H9 (cell line): Measurements from ENCODE around the gene CCDC102B. TPM values are rescaled to one million over a fixed set of nuclear protein-coding genes. Genes with fewer than 3 reads are reported as not detected.

Source experiments
- DNase-seq: peaks from one replicate; pipeline ENCODE4 v3.0.0-alpha.2; 2017
- H2AFZ ChIP-seq: one replicate; pipeline ENCODE4 v1.6.1; 2013; ENCODE audit warnings: mild to moderate bottlenecking, low read length, control low read depth, moderate library complexity
- H2AK5ac ChIP-seq: 2 replicates; pipeline ENCODE4 v1.6.1; 2013; ENCODE audit warnings: low read length, control low read depth, mixed read lengths; ENCODE audit not compliant: insufficient read length
- H2BK120ac ChIP-seq: one replicate; pipeline ENCODE4 v1.6.1; 2013; ENCODE audit warnings: low read depth, mild to moderate bottlenecking, low read length, control low read depth, inconsistent platforms; ENCODE audit not compliant: poor library complexity, severe bottlenecking
- H2BK12ac ChIP-seq: 2 replicates; pipeline ENCODE4 v1.6.1; 2013; ENCODE audit warnings: low read length, control low read depth, mixed read lengths, low read depth; ENCODE audit not compliant: insufficient read length
- H2BK15ac ChIP-seq: 2 replicates; pipeline ENCODE4 v1.6.1; 2013; ENCODE audit warnings: low read depth, low read length, control low read depth
- H2BK20ac ChIP-seq: one replicate; pipeline ENCODE4 v1.6.1; 2013; ENCODE audit warnings: low read depth, mild to moderate bottlenecking, low read length, control low read depth, inconsistent platforms; ENCODE audit not compliant: poor library complexity, severe bottlenecking
- H2BK5ac ChIP-seq: 2 replicates; pipeline ENCODE4 v1.6.1; 2013; ENCODE audit warnings: low read length, control low read depth, mixed read lengths; ENCODE audit not compliant: insufficient read length
- H3K14ac ChIP-seq: 2 replicates; pipeline ENCODE4 v1.6.1; 2013; ENCODE audit warnings: low read length, control low read depth; ENCODE audit not compliant: insufficient read depth
- H3K18ac ChIP-seq: 2 replicates; pipeline ENCODE4 v1.6.1; 2013; ENCODE audit warnings: low read depth, mild to moderate bottlenecking, mixed read lengths, low read length, control low read depth; ENCODE audit not compliant: insufficient read length
- H3K23ac ChIP-seq: 2 replicates; pipeline ENCODE4 v1.6.1; 2013; ENCODE audit warnings: low read length, control low read depth, mixed read lengths, low read depth; ENCODE audit not compliant: insufficient read length
- H3K23me2 ChIP-seq: 2 replicates; pipeline ENCODE4 v1.6.1; 2013; ENCODE audit warnings: low read depth, mild to moderate bottlenecking, mixed read lengths, low read length, control low read depth; ENCODE audit not compliant: insufficient read length, poor library complexity, severe bottlenecking
- H3K27ac ChIP-seq: 2 replicates; pipeline ENCODE4 v1.5.1; 2013; ENCODE audit warnings: low read length, control low read depth, mixed read lengths, low read depth; ENCODE audit not compliant: insufficient read length
- H3K27me3 ChIP-seq: 2 replicates; pipeline ENCODE4 v1.6.1; 2013; ENCODE audit warnings: low read length, control low read depth, inconsistent platforms; ENCODE audit not compliant: insufficient read depth
- H3K4ac ChIP-seq: 2 replicates; pipeline ENCODE4 v1.6.1; 2013; ENCODE audit warnings: low read depth, mild to moderate bottlenecking, control low read depth, inconsistent platforms, low read length, moderate library complexity
- H3K4me1 ChIP-seq: 2 replicates; pipeline ENCODE4 v1.6.1; 2013; ENCODE audit warnings: low read length, control low read depth, inconsistent platforms; ENCODE audit not compliant: insufficient read depth
- H3K4me2 ChIP-seq: 2 replicates; pipeline ENCODE4 v1.6.1; 2013; ENCODE audit warnings: low read length, control low read depth, mixed read lengths; ENCODE audit not compliant: insufficient read length, insufficient read depth
- H3K56ac ChIP-seq: 2 replicates; pipeline ENCODE4 v1.6.1; 2013; ENCODE audit warnings: low read depth, mild to moderate bottlenecking, mixed read lengths, low read length, control low read depth; ENCODE audit not compliant: insufficient read length
- H3K79me1 ChIP-seq: 2 replicates; pipeline ENCODE4 v1.6.1; 2013; ENCODE audit warnings: low read depth, mild to moderate bottlenecking, moderate library complexity, low read length, control low read depth, inconsistent platforms; ENCODE audit not compliant: insufficient read depth, poor library complexity, severe bottlenecking
- H3K79me2 ChIP-seq: 2 replicates; pipeline ENCODE4 v1.6.1; 2013; ENCODE audit warnings: low read length, control low read depth, inconsistent platforms; ENCODE audit not compliant: insufficient read depth
- H3K9ac ChIP-seq: 2 replicates; pipeline ENCODE4 v1.6.1; 2013; ENCODE audit warnings: low read length, control low read depth, mixed read lengths; ENCODE audit not compliant: insufficient read length; ENCODE audit errors: extremely low read depth
- H3K9me3 ChIP-seq: one replicate; pipeline ENCODE4 v1.6.1; 2013; ENCODE audit warnings: low read depth, low read length, inconsistent platforms; ENCODE audit not compliant: control insufficient read depth
- H3T11ph ChIP-seq: one replicate; pipeline ENCODE4 v1.6.1; 2013; ENCODE audit warnings: mild to moderate bottlenecking, low read length, control low read depth, inconsistent platforms
- H4K20me1 ChIP-seq: one replicate; pipeline ENCODE4 v1.6.1; 2013; ENCODE audit not compliant: control insufficient read depth, insufficient read length, insufficient read depth
- H4K5ac ChIP-seq: 2 replicates; pipeline ENCODE4 v1.6.1; 2013; ENCODE audit warnings: low read depth, mild to moderate bottlenecking, mixed read lengths, low read length, control low read depth; ENCODE audit not compliant: insufficient read length
- H4K8ac ChIP-seq: replicated peaks from 2 replicates; pipeline ENCODE4 v1.6.1; 2013; ENCODE audit warnings: low read length, control low read depth, mixed read lengths, low read depth; ENCODE audit not compliant: insufficient read length
- H4K91ac ChIP-seq: 2 replicates; pipeline ENCODE4 v1.6.1; 2013; ENCODE audit warnings: low read depth, mild to moderate bottlenecking, moderate library complexity, mixed read lengths, low read length, control low read depth; ENCODE audit not compliant: insufficient read length
- H3K27ac Mint-ChIP-seq, 3 experiments: 2 replicates in 2 of 3; 3 replicates in 1 of 3; pipeline ENCODE4 v1.8.0; 2020 to 2021; ENCODE audit warnings: mixed read lengths in 3 of 3, mild to moderate bottlenecking in 1 of 3, moderate library complexity in 1 of 3
- H3K27me3 Mint-ChIP-seq: 2 replicates; pipeline ENCODE4 v1.8.0; 2021; ENCODE audit warnings: low read depth, mild to moderate bottlenecking, moderate library complexity, mixed read lengths
- H3K36me3 Mint-ChIP-seq, 3 experiments: 2 replicates in 2 of 3; 3 replicates in 1 of 3; pipeline ENCODE4 v1.8.0; 2020 to 2021; ENCODE audit warnings: low read depth in 3 of 3, mixed read lengths in 3 of 3; ENCODE audit not compliant: insufficient read depth in 1 of 3
- H3K4me1 Mint-ChIP-seq, 2 experiments: 2 replicates each; pipeline ENCODE4 v1.8.0; 2020; ENCODE audit warnings: mixed read lengths in 2 of 2
- H3K4me3 Mint-ChIP-seq, 2 experiments: 2 replicates in 1 of 2; 3 replicates in 1 of 2; pipeline ENCODE4 v1.8.0; 2020 to 2021; ENCODE audit warnings: mild to moderate bottlenecking in 2 of 2, mixed read lengths in 2 of 2, moderate library complexity in 1 of 2
- H3K9me3 Mint-ChIP-seq, 2 experiments: 2 replicates in 1 of 2; 3 replicates in 1 of 2; pipeline ENCODE4 v1.8.0; 2020; ENCODE audit warnings: mild to moderate bottlenecking in 2 of 2, mixed read lengths in 2 of 2, moderate library complexity in 1 of 2
- WGBS: extraction: QIAGEN DNeasy Blood & Tissue Kit; methylation state at CpG from one replicate; pipeline ENCODE4 v1.1.7; 2013; ENCODE audit warnings: missing lambda C conversion rate, low lambda C conversion rate, mixed read lengths; ENCODE audit not compliant: insufficient read length; ENCODE audit errors: extremely low coverage; 5-methylcytosine and 5-hydroxymethylcytosine counted together
- total RNA-seq: library from RNA; stranded (reverse); gene quantifications from 2 replicates; pipeline ENCODE4 v1.2.1, GENCODE V29; 2021
- TF ChIP-seq, protein P1 (sequence below): fragments of 200-600 bp; sonication (generic); conservative IDR thresholded peaks from 3 replicates; pipeline ENCODE4 v1.8.0; 2021; ENCODE audit warnings: antibody characterized with exemption, mild to moderate bottlenecking

Gene CCDC102B
- total RNA-seq, 1 experiment from 2014 or later, result 1.2 TPM

- no peak overlapping the region for H3K27ac ChIP-seq
- no CpG with 5 or more reads among the region's 6 CpGs for WGBS
Measured at GRCh38 chr18:68928762-68929675, 131.1 kb downstream of the CCDC102B start.

More at GRCh38 chr18:68928762-68929675, 131.1 kb downstream of the CCDC102B start:
- TF ChIP-seq, protein P1, sequence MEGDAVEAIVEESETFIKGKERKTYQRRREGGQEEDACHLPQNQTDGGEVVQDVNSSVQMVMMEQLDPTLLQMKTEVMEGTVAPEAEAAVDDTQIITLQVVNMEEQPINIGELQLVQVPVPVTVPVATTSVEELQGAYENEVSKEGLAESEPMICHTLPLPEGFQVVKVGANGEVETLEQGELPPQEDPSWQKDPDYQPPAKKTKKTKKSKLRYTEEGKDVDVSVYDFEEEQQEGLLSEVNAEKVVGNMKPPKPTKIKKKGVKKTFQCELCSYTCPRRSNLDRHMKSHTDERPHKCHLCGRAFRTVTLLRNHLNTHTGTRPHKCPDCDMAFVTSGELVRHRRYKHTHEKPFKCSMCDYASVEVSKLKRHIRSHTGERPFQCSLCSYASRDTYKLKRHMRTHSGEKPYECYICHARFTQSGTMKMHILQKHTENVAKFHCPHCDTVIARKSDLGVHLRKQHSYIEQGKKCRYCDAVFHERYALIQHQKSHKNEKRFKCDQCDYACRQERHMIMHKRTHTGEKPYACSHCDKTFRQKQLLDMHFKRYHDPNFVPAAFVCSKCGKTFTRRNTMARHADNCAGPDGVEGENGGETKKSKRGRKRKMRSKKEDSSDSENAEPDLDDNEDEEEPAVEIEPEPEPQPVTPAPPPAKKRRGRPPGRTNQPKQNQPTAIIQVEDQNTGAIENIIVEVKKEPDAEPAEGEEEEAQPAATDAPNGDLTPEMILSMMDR, result no peak
- H3K18ac ChIP-seq, result no peak overlapping the region
- no peak overlapping the region for H3K4ac ChIP-seq
- H4K8ac ChIP-seq, result no peak overlapping the region
- H3K79me1 ChIP-seq, result no peaks in the 10 kb centered on the region
- Mint-ChIP-seq H3K9me3 (no peaks in the 10 kb centered on the region), H3K4me3 (no peak overlapping the region), H3K36me3 (no peaks in the 10 kb centered on the region; a peak in 1 of 7 replicates), H3K27ac (peak overlapping the region in 2 of 3 experiments; percentile 5 to 53; a peak in 4 of 7 replicates), H3K27me3 (peaks cover 5% of the 10 kb centered on the region), H3K4me1 (peaks cover 18 to 20% of the 10 kb centered on the region in 2 experiments)
- no peaks in the 10 kb centered on the region for H3K4me1 ChIP-seq
- no peak overlapping the region for H3K14ac ChIP-seq
- no peak overlapping the region for H3T11ph ChIP-seq
- no peaks in the 10 kb centered on the region for H3K27me3 ChIP-seq
- H3K23me2 ChIP-seq, result no peaks in the 10 kb centered on the region
- no peaks in the 10 kb centered on the region for H3K9me3 ChIP-seq
- no peak overlapping the region for H4K91ac ChIP-seq
- H3K79me2 ChIP-seq, result no peaks in the 10 kb centered on the region
- H2BK120ac ChIP-seq, result no peak overlapping the region
- H3K4me2 ChIP-seq, result no peak overlapping the region
- H4K20me1 ChIP-seq, result no peaks in the 10 kb centered on the region
- DNase-seq, result no peak
- no peak overlapping the region for H2BK15ac ChIP-seq
- H3K23ac ChIP-seq, result no peak overlapping the region
- H4K5ac ChIP-seq, result no peak overlapping the region
- H3K9ac ChIP-seq, result no peak overlapping the region
- H2AFZ ChIP-seq, result no peak overlapping the region
- no peak overlapping the region for H2BK12ac ChIP-seq
- H3K56ac ChIP-seq, result no peak overlapping the region
- no peak overlapping the region for H2BK20ac ChIP-seq
- no peak overlapping the region for H2AK5ac ChIP-seq
- no peak overlapping the region for H2BK5ac ChIP-seq
